HG02870 (cell line): Measurements from ENCODE around the gene MICAL3.
"Not testable (repeated sequence)": the region's sequence is repeated elsewhere in the genome, so short reads cannot be mapped to it uniquely, and the experiment has no call there.

Experiments
- ATAC-seq: cut with Tn5 transposase; IDR thresholded peaks from one replicate; pipeline ENCODE4 v1.9.1; 2021; ENCODE audit warnings: mild to moderate bottlenecking, moderate library complexity; ENCODE audit not compliant: unreplicated experiment

Gene MICAL3

GRCh38 chr22:18034076-18034475, 9.7 kb upstream of the MICAL3 start:
- no peak for ATAC-seq

GRCh38 chr22:18033204-18033998, 9.0 kb upstream of the MICAL3 start:
- ATAC-seq: no peak

GRCh38 chr22:18032455-18033101, 8.2 kb upstream of the MICAL3 start:
- no peak for ATAC-seq

- no peak for ATAC-seq
These were observed 7.5 kb upstream of the MICAL3 start for GRCh38 chr22:18031695-18032454.

GRCh38 chr22:18029686-18030267, 5.4 kb upstream of the MICAL3 start:
- no peak for ATAC-seq

GRCh38 chr22:18028817-18029527, 4.6 kb upstream of the MICAL3 start:
- ATAC-seq: peak; percentile 66

- not testable (repeated sequence) for ATAC-seq
These were observed 1.5 kb upstream of the MICAL3 start for GRCh38 chr22:18025898-18026297.

GRCh38 chr22:18024956-18025720, 777 bp upstream of the MICAL3 start:
- ATAC-seq: no peak

- ATAC-seq: peak; percentile 25
These were observed 669 bp downstream of the MICAL3 start for GRCh38 chr22:18023509-18024275.

- ATAC-seq: no peak
These were observed 1.5 kb downstream of the MICAL3 start for GRCh38 chr22:18022876-18023275.

- no peak for ATAC-seq
These were observed 2.9 kb downstream of the MICAL3 start for GRCh38 chr22:18021431-18021830.

- ATAC-seq: not testable (repeated sequence)
These were observed 3.6 kb downstream of the MICAL3 start for GRCh38 chr22:18020743-18021142.

GRCh38 chr22:18013947-18014346, 10.4 kb downstream of the MICAL3 start:
- ATAC-seq: no peak

GRCh38 chr22:18013436-18013835, 10.9 kb downstream of the MICAL3 start:
- ATAC-seq: no peak

GRCh38 chr22:18012531-18012930, 11.8 kb downstream of the MICAL3 start:
- ATAC-seq: no peak

- no peak for ATAC-seq
These were observed 14.1 kb downstream of the MICAL3 start for GRCh38 chr22:18010266-18010665.

- no peak for ATAC-seq
These were observed 16.2 kb downstream of the MICAL3 start for GRCh38 chr22:18008136-18008535.

- ATAC-seq: no peak
These were observed 19.0 kb downstream of the MICAL3 start for GRCh38 chr22:18005201-18005926.
